ENCODE results near the gene THAP8.

THAP8 gene

GRCh38 chr19:36054119-36054732 is at the start of gene THAP8:
THAP8 (minus strand) TSS chr19:36054285; CDS start chr19:36054217, 68 bp downstream.
- no peaks in the 10 kb centered on the region for H3K27me3 Mint-ChIP-seq (ENCODE audit: low read depth)
- peak within 1 kb of the TSS; percentile 98 for H3K27ac Mint-ChIP-seq
- peaks cover 33% of the 10 kb centered on the region for H3K4me1 Mint-ChIP-seq (ENCODE audit: low read depth)
- no peaks in the 10 kb centered on the region for H3K9me3 Mint-ChIP-seq
- peak within 1 kb of the TSS; percentile 99 for H3K4me3 Mint-ChIP-seq
- H3K36me3 Mint-ChIP-seq (ENCODE audit: low read depth) = peaks cover 5% of the 10 kb centered on the region

- Mint-ChIP-seq H3K9me3 (no peaks in the 10 kb centered on the region), H3K27me3 (ENCODE audit: low read depth) (no peaks in the 10 kb centered on the region), H3K4me1 (ENCODE audit: low read depth) (no peaks in the 10 kb centered on the region), H3K27ac (no peak overlapping the region), H3K36me3 (ENCODE audit: low read depth) (peaks cover 17% of the 10 kb centered on the region), H3K4me3 (no peak overlapping the region)
Measured at GRCh38 chr19:36103040-36103626, 49.0 kb upstream of the THAP8 start.

- Mint-ChIP-seq H3K36me3 (ENCODE audit: low read depth) (peaks cover 16% of the 10 kb centered on the region), H3K27me3 (ENCODE audit: low read depth) (no peaks in the 10 kb centered on the region), H3K9me3 (no peaks in the 10 kb centered on the region), H3K27ac (no peak overlapping the region), H3K4me1 (ENCODE audit: low read depth) (no peaks in the 10 kb centered on the region), H3K4me3 (no peak overlapping the region)
Measured at GRCh38 chr19:36101550-36102327, 47.7 kb upstream of the THAP8 start.

GRCh38 chr19:36100476-36100875 is 46.4 kb upstream of the THAP8 start:
- H3K36me3 Mint-ChIP-seq (ENCODE audit: low read depth) = peaks cover 12% of the 10 kb centered on the region
- no peak overlapping the region for H3K4me3 Mint-ChIP-seq
- H3K27me3 Mint-ChIP-seq (ENCODE audit: low read depth) = no peaks in the 10 kb centered on the region
- no peaks in the 10 kb centered on the region for H3K4me1 Mint-ChIP-seq (ENCODE audit: low read depth)
- H3K9me3 Mint-ChIP-seq = no peaks in the 10 kb centered on the region
- H3K27ac Mint-ChIP-seq = no peak overlapping the region

GRCh38 chr19:36099166-36099785 is 45.2 kb upstream of the THAP8 start:
- no peaks in the 10 kb centered on the region for H3K4me1 Mint-ChIP-seq (ENCODE audit: low read depth)
- H3K36me3 Mint-ChIP-seq (ENCODE audit: low read depth) = peaks cover 15% of the 10 kb centered on the region
- no peaks in the 10 kb centered on the region for H3K27me3 Mint-ChIP-seq (ENCODE audit: low read depth)
- no peak overlapping the region for H3K27ac Mint-ChIP-seq
- no peak overlapping the region for H3K4me3 Mint-ChIP-seq
- no peaks in the 10 kb centered on the region for H3K9me3 Mint-ChIP-seq

GRCh38 chr19:36097036-36097435 is 43.0 kb upstream of the THAP8 start:
- H3K4me3 Mint-ChIP-seq = no peak overlapping the region
- no peak overlapping the region for H3K27ac Mint-ChIP-seq
- peaks cover 18% of the 10 kb centered on the region for H3K36me3 Mint-ChIP-seq (ENCODE audit: low read depth)
- H3K9me3 Mint-ChIP-seq = no peaks in the 10 kb centered on the region
- H3K27me3 Mint-ChIP-seq (ENCODE audit: low read depth) = no peaks in the 10 kb centered on the region
- H3K4me1 Mint-ChIP-seq (ENCODE audit: low read depth) = peaks cover 8% of the 10 kb centered on the region

GRCh38 chr19:36093687-36094086 is 39.6 kb upstream of the THAP8 start:
- H3K4me1 Mint-ChIP-seq (ENCODE audit: low read depth) = peaks cover 8% of the 10 kb centered on the region
- H3K9me3 Mint-ChIP-seq = no peaks in the 10 kb centered on the region
- H3K36me3 Mint-ChIP-seq (ENCODE audit: low read depth) = peaks cover 25% of the 10 kb centered on the region
- H3K4me3 Mint-ChIP-seq = no peak overlapping the region
- H3K27ac Mint-ChIP-seq = peak overlapping the region; percentile 64
- no peaks in the 10 kb centered on the region for H3K27me3 Mint-ChIP-seq (ENCODE audit: low read depth)

GRCh38 chr19:36093146-36093662 is 39.1 kb upstream of the THAP8 start:
- H3K9me3 Mint-ChIP-seq = no peaks in the 10 kb centered on the region
- peaks cover 8% of the 10 kb centered on the region for H3K4me1 Mint-ChIP-seq (ENCODE audit: low read depth)
- H3K4me3 Mint-ChIP-seq = no peak overlapping the region
- H3K36me3 Mint-ChIP-seq (ENCODE audit: low read depth) = peaks cover 25% of the 10 kb centered on the region
- no peaks in the 10 kb centered on the region for H3K27me3 Mint-ChIP-seq (ENCODE audit: low read depth)
- H3K27ac Mint-ChIP-seq = peak overlapping the region; percentile 64

- Mint-ChIP-seq H3K27me3 (ENCODE audit: low read depth) (no peaks in the 10 kb centered on the region), H3K27ac (no peak overlapping the region), H3K36me3 (ENCODE audit: low read depth) (peaks cover 28% of the 10 kb centered on the region), H3K4me1 (ENCODE audit: low read depth) (peaks cover 8% of the 10 kb centered on the region), H3K4me3 (no peak overlapping the region), H3K9me3 (no peaks in the 10 kb centered on the region)
Measured at GRCh38 chr19:36092566-36092965, 38.5 kb upstream of the THAP8 start.

- H3K9me3 Mint-ChIP-seq = no peaks in the 10 kb centered on the region
- peaks cover 8% of the 10 kb centered on the region for H3K4me1 Mint-ChIP-seq (ENCODE audit: low read depth)
- H3K27ac Mint-ChIP-seq = no peak overlapping the region
- H3K27me3 Mint-ChIP-seq (ENCODE audit: low read depth) = no peaks in the 10 kb centered on the region
- H3K4me3 Mint-ChIP-seq = no peak overlapping the region
- H3K36me3 Mint-ChIP-seq (ENCODE audit: low read depth) = peaks cover 25% of the 10 kb centered on the region
Measured at GRCh38 chr19:36090910-36091695, 37.0 kb upstream of the THAP8 start.

- Mint-ChIP-seq H3K36me3 (ENCODE audit: low read depth) (peaks cover 26% of the 10 kb centered on the region), H3K4me1 (ENCODE audit: low read depth) (peaks cover 8% of the 10 kb centered on the region), H3K9me3 (no peaks in the 10 kb centered on the region), H3K27ac (no peak overlapping the region), H3K4me3 (no peak overlapping the region), H3K27me3 (ENCODE audit: low read depth) (no peaks in the 10 kb centered on the region)
Measured at GRCh38 chr19:36089847-36090246, 35.8 kb upstream of the THAP8 start.

- Mint-ChIP-seq H3K36me3 (ENCODE audit: low read depth) (peaks cover 39% of the 10 kb centered on the region), H3K9me3 (no peaks in the 10 kb centered on the region), H3K27ac (no peak overlapping the region), H3K4me1 (ENCODE audit: low read depth) (no peaks in the 10 kb centered on the region), H3K27me3 (ENCODE audit: low read depth) (no peaks in the 10 kb centered on the region), H3K4me3 (no peak overlapping the region)
Measured at GRCh38 chr19:36086326-36086725, 32.2 kb upstream of the THAP8 start.

GRCh38 chr19:36084231-36085009 is 30.3 kb upstream of the THAP8 start:
- H3K36me3 Mint-ChIP-seq (ENCODE audit: low read depth) = peaks cover 42% of the 10 kb centered on the region
- H3K4me3 Mint-ChIP-seq = no peak overlapping the region
- no peaks in the 10 kb centered on the region for H3K4me1 Mint-ChIP-seq (ENCODE audit: low read depth)
- no peaks in the 10 kb centered on the region for H3K27me3 Mint-ChIP-seq (ENCODE audit: low read depth)
- no peaks in the 10 kb centered on the region for H3K9me3 Mint-ChIP-seq
- no peak overlapping the region for H3K27ac Mint-ChIP-seq
